C4-2B (cell line): Measurements from ENCODE around the gene NDUFV2.

Experiments used
- H3K27ac ChIP-seq: fragments of 450-650 bp; 2 replicates; pipeline ENCODE4 v1.5.1; 2017
- CTCF ChIP-seq: fragments of 450-650 bp; conservative IDR thresholded peaks from 2 replicates; pipeline ENCODE4 v1.5.1; 2017; ENCODE audit warnings: mild to moderate bottlenecking
- ZFX ChIP-seq: fragments of 450-650 bp; IDR thresholded peaks from 2 replicates; pipeline ENCODE4 v1.6.1; 2017

The NDUFV2 gene

GRCh38 chr18:9132628-9133027 is 30.1 kb downstream of the NDUFV2 start:
- TF ChIP-seq CTCF (no peak), ZFX (no peak)
- no peak overlapping the region for H3K27ac ChIP-seq

- no peak overlapping the region; the same call in 1 of the 2 replicates for H3K27ac ChIP-seq
- no peak for TF ChIP-seq CTCF
- no peak for TF ChIP-seq ZFX
These were observed 30.7 kb downstream of the NDUFV2 start for GRCh38 chr18:9133225-9133624.

DNA sequence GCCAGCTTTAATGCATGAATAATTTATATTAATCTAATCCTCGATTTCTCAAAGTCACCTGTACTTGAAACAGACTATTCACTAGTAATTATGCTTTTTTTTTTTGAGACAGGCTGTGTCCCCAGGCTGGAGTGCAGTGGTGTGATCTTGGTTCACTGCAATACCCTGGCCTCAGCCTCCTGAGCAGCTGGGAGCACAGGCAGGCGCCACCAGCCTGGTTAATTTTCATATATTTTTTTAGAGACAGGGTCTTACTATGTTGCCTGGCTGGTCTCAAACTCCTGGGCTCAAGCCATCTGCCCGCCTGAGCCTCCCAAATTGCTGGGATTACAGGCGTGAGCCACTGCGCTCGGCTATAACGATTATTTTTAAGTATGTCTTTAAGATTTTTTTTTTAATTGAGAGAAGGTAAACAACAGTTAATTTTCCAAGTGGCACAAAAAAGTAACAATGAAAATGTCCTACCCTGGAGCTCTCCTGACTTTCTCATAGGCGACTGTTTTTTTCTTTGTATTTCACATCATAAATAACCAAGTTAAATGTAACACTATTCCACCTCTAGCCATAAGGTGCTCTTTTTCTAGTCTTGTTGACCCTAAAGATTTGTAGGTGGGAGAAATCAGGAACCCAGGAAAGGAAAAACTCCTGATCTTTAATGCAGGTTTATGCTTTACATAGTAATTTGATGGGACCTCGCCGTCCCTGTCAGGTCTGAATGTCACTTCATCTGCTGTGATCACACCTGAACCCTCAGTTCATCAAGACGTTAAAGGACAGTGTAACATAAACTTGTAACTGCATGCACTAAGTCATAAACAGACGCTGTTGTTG is 32.8 kb downstream of the NDUFV2 start:
- peak overlapping the region; percentile 84 for H3K27ac ChIP-seq
- TF ChIP-seq ZFX (no peak), CTCF (no peak)

DNA sequence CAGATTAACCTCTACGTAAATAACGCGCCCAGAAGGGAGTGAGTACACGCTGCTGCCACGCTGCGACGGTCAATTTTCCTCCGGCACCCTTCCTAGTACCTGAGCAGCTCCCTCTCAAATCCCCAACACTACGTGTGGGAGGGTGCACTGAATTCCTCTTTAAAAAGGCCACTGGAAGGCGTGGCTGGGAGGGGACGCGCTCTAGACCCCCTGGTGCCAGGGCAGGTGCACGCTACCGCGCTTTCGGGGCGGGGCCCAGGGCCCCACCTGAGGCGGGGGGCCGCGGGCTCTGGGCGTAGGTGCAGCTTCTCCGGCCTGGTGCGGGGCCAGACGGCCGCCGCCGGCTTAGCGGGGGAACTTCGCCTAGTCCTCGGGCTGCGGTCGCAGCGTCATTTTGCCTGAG is 33.4 kb downstream of the NDUFV2 start:
- peak overlapping the region; percentile 84 for H3K27ac ChIP-seq
- TF ChIP-seq CTCF, result no peak
- peak; percentile 49; the same call in 1 of the 2 replicates for TF ChIP-seq ZFX

GRCh38 chr18:9136315-9137155 is 34.0 kb downstream of the NDUFV2 start, which contains the start of gene ANKRD12:
Gene ANKRD12, plus strand, starts transcription at chr18:9136781. Its CDS starts 45,652 bp downstream, at chr18:9182433.
- no peak for TF ChIP-seq CTCF
- TF ChIP-seq ZFX, result 0 out of 2 replicates have a peak, but pooled peaks have one; percentile 1
- peak within 1 kb of the TSS; percentile 84 for H3K27ac ChIP-seq

- H3K27ac ChIP-seq, result peak overlapping the region; percentile 84
- TF ChIP-seq ZFX, result 0 out of 2 replicates have a peak, but pooled peaks have one; percentile 18
- TF ChIP-seq CTCF, result peak; percentile 12; the same call in 1 of the 2 replicates
These were observed 34.9 kb downstream of the NDUFV2 start for GRCh38 chr18:9137168-9138066.
